Measurements from ENCODE around the gene CCNI2. TPM values are rescaled to one million over a fixed set of nuclear protein-coding genes. Genes with fewer than 3 reads are reported as not detected.

The CCNI2 gene
- total and polyA plus RNA-seq, 9 of the 15 experiments (the other 6 are each of a cell fraction or from before 2014, with no cell fraction given), result 0.05 to 1.7 (median 0.81) TPM; not detected in 5

GRCh38 chr5:132748522-132749000 lies 1.3 kb downstream of the CCNI2 start:
- no peaks in the 10 kb centered on the region for H3K79me2 ChIP-seq (ENCODE audit: control insufficient read depth, insufficient read depth, low read length)
- no peak overlapping the region for H3K27ac ChIP-seq (ENCODE audit: extremely low read depth, low read depth, low read length)
- no peak overlapping the region for H3K4me2 ChIP-seq (ENCODE audit: insufficient read depth, low read length)
- BruUV-seq (replicated peaks), result no TSS peak
- no peaks in the 10 kb centered on the region for H3K9me3 ChIP-seq (replicated peaks; ENCODE audit: control insufficient read depth, insufficient read depth, low read depth, low read length)
- ATAC-seq (no peak), FAIRE-seq (no peak), DNase-seq (ENCODE audit: extremely low read depth in 1 of 4, low spot score in 3 of 4) (no peak)
- no peaks in the 10 kb centered on the region for H3K36me3 ChIP-seq (ENCODE audit: control insufficient read depth, insufficient read depth, low read length)
- no peaks in the 10 kb centered on the region for H3K9me1 ChIP-seq (ENCODE audit: control insufficient read depth, insufficient read depth, low read length)
- no peak overlapping the region for H2AFZ ChIP-seq (ENCODE audit: low read depth, low read length)
- in situ Hi-C loops (cut with MboI), result no loop called here
- H3K4me1 ChIP-seq (replicated peaks in 1 of 2; ENCODE audit: control insufficient read depth in 2 of 2, insufficient read depth in 2 of 2, low read length in 2 of 2), result peaks cover 0 to 4% of the 10 kb centered on the region in 2 experiments; a peak in 1 of 5 replicates
- TF ChIP-seq ZNF354B (CRISPR knock-in tag; IDR thresholded peaks at IDR 0.05) (no peak), TBL1XR1 (IDR thresholded peaks at IDR 0.05; ENCODE audit: low read length in 2 of 2) (no peak)
- POLR2A ChIA-PET, result interaction anchor here (2.4 to 4.0 kb wide), 2 partner anchors 11 to 12 kb away, joined by 5 to 20 read pairs; partner anchors contain the start of gene KIF3A
- H3K27me3 ChIP-seq (ENCODE audit: control insufficient read depth in 2 of 2, insufficient read depth in 2 of 2, low read length in 2 of 2), result no peaks in the 10 kb centered on the region
- no peak overlapping the region for H3K4me3 ChIP-seq
- 52% methylated on average over 9 of the region's 10 CpGs for WGBS (ENCODE audit: insufficient coverage, low coverage, missing lambda C conversion rate)
- CTCF ChIA-PET (ENCODE audit: low intra/inter-chr PET ratio), result no interaction called here
- H3K9ac ChIP-seq (ENCODE audit: insufficient read depth in 1 of 2, low read depth in 2 of 2, low read length in 2 of 2), result no peak overlapping the region
- intact Hi-C loops (cut with micrococcal nuclease), result no loop called here
- no peaks in the 10 kb centered on the region; the same call in 1 of the 2 replicates for H4K20me1 ChIP-seq (replicated peaks; ENCODE audit: control insufficient read depth, insufficient read depth, low read length)

GRCh38 chr5:132749506-132749905 lies 2.3 kb downstream of the CCNI2 start:
- no TSS peak for BruUV-seq (replicated peaks)
- H3K36me3 ChIP-seq (ENCODE audit: control insufficient read depth, insufficient read depth, low read length), result no peaks in the 10 kb centered on the region
- in situ Hi-C loops (cut with MboI), result no loop called here
- H2AFZ ChIP-seq (ENCODE audit: low read depth, low read length), result no peak overlapping the region
- H3K27ac ChIP-seq (ENCODE audit: extremely low read depth, low read depth, low read length), result no peak overlapping the region
- no peaks in the 10 kb centered on the region for H3K79me2 ChIP-seq (ENCODE audit: control insufficient read depth, insufficient read depth, low read length)
- intact Hi-C loops (cut with micrococcal nuclease), result no loop called here
- DNase-seq (ENCODE audit: extremely low read depth in 1 of 4, low spot score in 3 of 4) (peak in 1 of 4 experiments; percentile 5), ATAC-seq (no peak), FAIRE-seq (peak; percentile 11)
- no peak overlapping the region for H3K4me3 ChIP-seq
- no peaks in the 10 kb centered on the region for H3K9me3 ChIP-seq (replicated peaks; ENCODE audit: control insufficient read depth, insufficient read depth, low read depth, low read length)
- CTCF ChIA-PET (ENCODE audit: low intra/inter-chr PET ratio), result no interaction called here
- TF ChIP-seq, protein P1, sequence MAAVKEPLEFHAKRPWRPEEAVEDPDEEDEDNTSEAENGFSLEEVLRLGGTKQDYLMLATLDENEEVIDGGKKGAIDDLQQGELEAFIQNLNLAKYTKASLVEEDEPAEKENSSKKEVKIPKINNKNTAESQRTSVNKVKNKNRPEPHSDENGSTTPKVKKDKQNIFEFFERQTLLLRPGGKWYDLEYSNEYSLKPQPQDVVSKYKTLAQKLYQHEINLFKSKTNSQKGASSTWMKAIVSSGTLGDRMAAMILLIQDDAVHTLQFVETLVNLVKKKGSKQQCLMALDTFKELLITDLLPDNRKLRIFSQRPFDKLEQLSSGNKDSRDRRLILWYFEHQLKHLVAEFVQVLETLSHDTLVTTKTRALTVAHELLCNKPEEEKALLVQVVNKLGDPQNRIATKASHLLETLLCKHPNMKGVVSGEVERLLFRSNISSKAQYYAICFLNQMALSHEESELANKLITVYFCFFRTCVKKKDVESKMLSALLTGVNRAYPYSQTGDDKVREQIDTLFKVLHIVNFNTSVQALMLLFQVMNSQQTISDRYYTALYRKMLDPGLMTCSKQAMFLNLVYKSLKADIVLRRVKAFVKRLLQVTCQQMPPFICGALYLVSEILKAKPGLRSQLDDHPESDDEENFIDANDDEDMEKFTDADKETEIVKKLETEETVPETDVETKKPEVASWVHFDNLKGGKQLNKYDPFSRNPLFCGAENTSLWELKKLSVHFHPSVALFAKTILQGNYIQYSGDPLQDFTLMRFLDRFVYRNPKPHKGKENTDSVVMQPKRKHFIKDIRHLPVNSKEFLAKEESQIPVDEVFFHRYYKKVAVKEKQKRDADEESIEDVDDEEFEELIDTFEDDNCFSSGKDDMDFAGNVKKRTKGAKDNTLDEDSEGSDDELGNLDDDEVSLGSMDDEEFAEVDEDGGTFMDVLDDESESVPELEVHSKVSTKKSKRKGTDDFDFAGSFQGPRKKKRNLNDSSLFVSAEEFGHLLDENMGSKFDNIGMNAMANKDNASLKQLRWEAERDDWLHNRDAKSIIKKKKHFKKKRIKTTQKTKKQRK (IDR thresholded peaks at IDR 0.05; ENCODE audit: borderline replicate concordance, low read depth, low read length), result no peak
- TF ChIP-seq, protein P2, sequence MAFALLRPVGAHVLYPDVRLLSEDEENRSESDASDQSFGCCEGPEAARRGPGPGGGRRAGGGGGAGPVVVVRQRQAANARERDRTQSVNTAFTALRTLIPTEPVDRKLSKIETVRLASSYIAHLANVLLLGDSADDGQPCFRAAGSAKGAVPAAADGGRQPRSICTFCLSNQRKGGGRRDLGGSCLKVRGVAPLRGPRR (CRISPR knock-in tag; IDR thresholded peaks at IDR 0.05), result no peak
- TF ChIP-seq TEAD2 (tag; IDR thresholded peaks at IDR 0.05) (no peak), HDAC8 (tag; IDR thresholded peaks at IDR 0.05) (no peak), ZNF224 (CRISPR knock-in tag; IDR thresholded peaks at IDR 0.05) (no peak), CC2D1A (IDR thresholded peaks at IDR 0.05) (no peak)
- POLR2A ChIA-PET, result interaction anchor here (0.9 to 4.0 kb wide), 4 partner anchors 11 to 33 kb away, joined by 3 to 20 read pairs (median 4); partner anchors contain the start of gene KIF3A
- peaks cover 0 to 4% of the 10 kb centered on the region in 2 experiments; a peak in 1 of 5 replicates for H3K4me1 ChIP-seq (replicated peaks in 1 of 2; ENCODE audit: control insufficient read depth in 2 of 2, insufficient read depth in 2 of 2, low read length in 2 of 2)
- no peaks in the 10 kb centered on the region for H3K9me1 ChIP-seq (ENCODE audit: control insufficient read depth, insufficient read depth, low read length)
- H4K20me1 ChIP-seq (replicated peaks; ENCODE audit: control insufficient read depth, insufficient read depth, low read length), result no peaks in the 10 kb centered on the region; the same call in 1 of the 2 replicates
- no peak overlapping the region for H3K4me2 ChIP-seq (ENCODE audit: insufficient read depth, low read length)
- no peaks in the 10 kb centered on the region for H3K27me3 ChIP-seq (ENCODE audit: control insufficient read depth in 2 of 2, insufficient read depth in 2 of 2, low read length in 2 of 2)
- WGBS (ENCODE audit: insufficient coverage, low coverage, missing lambda C conversion rate), result 62% methylated on average over 2 of the region's 2 CpGs
- no peak overlapping the region for H3K9ac ChIP-seq (ENCODE audit: insufficient read depth in 1 of 2, low read depth in 2 of 2, low read length in 2 of 2)

Measured in K562 (cell line).